Small intestine (tissue), 16 donors: ENCODE results near the gene MAP3K2. TPM values are rescaled to one million over a fixed set of nuclear protein-coding genes. Genes with fewer than 3 reads are reported as not detected.
A peak's percentile ranks its signal among the peaks of the same experiment; 100 is the strongest.

Experiments
- DNase-seq, 2 donors: peaks; one replicate each; pipeline versions ENCODE4 v3.0.0 to v3.0.0-alpha.2; 2013
- FAIRE-seq: peaks from 2 replicates; lab custom pipeline; 2012; peaks lifted over from hg19 to GRCh38; lab: Jason Lieb, UNC
- H3K27ac ChIP-seq, 3 donors: one replicate each; pipeline ENCODE4 v1.5.1; 2013; ENCODE audit warnings: low read length in 2 of 3, mild to moderate bottlenecking in 2 of 3, control low read depth in 1 of 3, inconsistent platforms in 1 of 3, low read depth in 1 of 3, moderate library complexity in 1 of 3
- H3K27me3 ChIP-seq, 3 donors: one replicate each; pipeline ENCODE4 v1.6.1; 2013; ENCODE audit warnings: low read length in 3 of 3, inconsistent platforms in 1 of 3; ENCODE audit not compliant: control insufficient read depth in 3 of 3, insufficient read depth in 3 of 3
- H3K36me3 ChIP-seq, 3 donors: one replicate each; pipeline ENCODE4 v1.6.1; 2013; ENCODE audit warnings: low read length in 3 of 3, inconsistent platforms in 1 of 3, low read depth in 1 of 3, mild to moderate bottlenecking in 1 of 3, moderate library complexity in 1 of 3; ENCODE audit not compliant: control insufficient read depth in 3 of 3, insufficient read depth in 2 of 3
- H3K4me1 ChIP-seq, 3 donors: one replicate each; pipeline ENCODE4 v1.6.1; 2013; ENCODE audit warnings: low read length in 2 of 3, inconsistent platforms in 1 of 3, low read depth in 1 of 3, mild to moderate bottlenecking in 1 of 3, moderate library complexity in 1 of 3; ENCODE audit not compliant: control insufficient read depth in 3 of 3, insufficient read depth in 2 of 3
- H3K4me3 ChIP-seq, 3 donors: one replicate each; pipeline ENCODE4 v1.5.1; 2013; ENCODE audit warnings: low read length in 3 of 3, control low read depth in 1 of 3, inconsistent platforms in 1 of 3, low read depth in 1 of 3, mild to moderate bottlenecking in 1 of 3, moderate library complexity in 1 of 3
- H3K9me3 ChIP-seq, 2 donors: one replicate each; pipeline ENCODE4 v1.6.1; 2013; ENCODE audit warnings: low read depth in 1 of 2, low read length in 1 of 2; ENCODE audit not compliant: control insufficient read depth in 2 of 2, insufficient read depth in 1 of 2
- WGBS, 3 donors: extraction: QIAGEN DNeasy Blood & Tissue Kit; methylation state at CpG; one replicate each; pipeline ENCODE4 v1.1.7; 2013; 5-methylcytosine and 5-hydroxymethylcytosine counted together
- long read RNA-seq, 10 donors: transcript quantifications; one replicate each; lab custom pipeline, GENCODE V29; 2026
- polyA plus RNA-seq, 4 donors: library from polyadenylated mRNA; stranded (reverse) in 3 of 4; unstranded in 1 of 4; fragments of 200-250 nt in 3 of 4; fragments of 120-200 nt in 1 of 4; gene quantifications; one replicate each; pipeline versions ENCODE4 v1.2.1 to v1.2.3, GENCODE V29; 2013
- donor health status: healthy with polysubstance abuse.
- donor health status: control.
- donor health status: control.
- donor health status: Bipolar disorder and iron deficiency.
- donor health status: healthy.

The MAP3K2 gene
- polyA plus RNA-seq, result 10 to 100 TPM in 2 of 4 donors, 1 to 10 TPM in 2; 6.7 to 29.0 (median 10.8) TPM
- long read RNA-seq, donor 1, result 0 reads
- long read RNA-seq, donor 2, result 0 reads
- long read RNA-seq, donor 3, result 0 reads
- long read RNA-seq, donor 4, result 0 reads
- long read RNA-seq, donor 5, result 0 reads
- long read RNA-seq, donor 6, result 0 reads
- long read RNA-seq, donor 7, result 0 reads
- long read RNA-seq, donor 8, result 0 reads
- long read RNA-seq, donor 9, result 0 reads
- long read RNA-seq, donor 10, result 0 reads

- FAIRE-seq, result no peak
These were observed at the start of gene MAP3K2 for GRCh38 chr2:127387655-127388422. TSS of gene MAP3K2 (minus strand) at chr2:127387975. CDS start at chr2:127343129, 44,846 bp downstream.

DNA sequence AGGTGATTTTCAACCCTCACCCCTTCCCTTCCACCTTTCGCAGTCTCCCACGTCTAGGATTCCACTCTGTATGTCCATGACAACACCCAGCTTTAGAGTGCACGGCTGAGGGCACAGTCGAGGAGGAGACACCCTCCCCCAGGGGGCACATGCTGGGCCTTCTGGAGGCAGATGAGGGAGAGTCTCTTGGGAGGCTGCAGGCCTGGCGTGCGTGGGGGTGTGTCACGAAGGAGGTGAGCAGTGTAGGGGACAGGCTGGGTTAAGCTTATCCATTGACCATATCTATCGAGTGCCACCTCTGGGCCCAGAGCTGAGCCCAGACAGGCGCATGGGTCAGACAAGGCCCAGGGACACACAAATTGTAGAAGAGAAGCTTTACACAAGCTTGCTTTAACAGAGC is 49.3 kb upstream of the MAP3K2 start:
- peaks cover 0 to 25% of the 10 kb centered on the region in 2 donors for H3K9me3 ChIP-seq
- H3K36me3 ChIP-seq, result peaks cover 0 to 4% (median 0%) of the 10 kb centered on the region in 3 donors
- H3K4me3 ChIP-seq, result no peak overlapping the region
- WGBS, 3 donors, result 89 to 93% (median 90%) methylated on average over 9 of the region's 9 CpGs
- DNase-seq, result no peak
- FAIRE-seq, result no peak
- no peaks in the 10 kb centered on the region for H3K27me3 ChIP-seq
- H3K4me1 ChIP-seq, result peaks cover 0 to 13% (median 0%) of the 10 kb centered on the region in 3 donors
- no peak overlapping the region for H3K27ac ChIP-seq

More at GRCh38 chr2:127387655-127388422, at the start of gene MAP3K2:
- peak; percentile 95 to 97 for DNase-seq
- no peaks in the 10 kb centered on the region for H3K27me3 ChIP-seq
- peak within 1 kb of the TSS; percentile 100 for H3K27ac ChIP-seq
- no peaks in the 10 kb centered on the region for H3K9me3 ChIP-seq
- WGBS, 3 donors, result 0% methylated on average over 47 to 100 of the region's 100 CpGs
- H3K36me3 ChIP-seq, result peaks cover 0 to 6% (median 0%) of the 10 kb centered on the region in 3 donors
- H3K4me1 ChIP-seq, result peaks cover 6 to 16% (median 8%) of the 10 kb centered on the region in 3 donors
- peak within 1 kb of the TSS; percentile 69 to 96 (median 96) for H3K4me3 ChIP-seq

DNA sequence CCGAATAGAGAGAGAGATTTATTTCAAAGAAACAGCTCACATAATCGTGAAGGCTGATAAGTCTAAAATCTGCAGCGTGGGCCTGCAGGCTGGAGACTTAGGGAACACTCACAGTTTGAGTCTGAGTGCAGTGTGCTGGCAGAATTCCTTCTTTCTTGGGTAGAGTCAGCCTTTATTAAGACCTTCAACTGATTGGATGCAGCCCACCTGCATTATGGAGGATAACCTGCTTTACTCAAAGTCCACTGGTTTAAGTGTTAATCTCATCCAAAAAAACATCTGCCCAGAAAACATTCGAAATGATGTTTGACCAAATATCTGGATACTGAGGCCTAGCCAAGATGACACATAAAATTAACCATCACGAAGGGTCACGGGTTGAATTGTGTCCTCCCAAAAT is 46.7 kb upstream of the MAP3K2 start:
- no peak overlapping the region for H3K4me3 ChIP-seq
- H3K36me3 ChIP-seq, result peaks cover 0 to 5% (median 0%) of the 10 kb centered on the region in 3 donors
- 94 to 96% (median 95%) methylated on average over 6 of the region's 6 CpGs for WGBS, 3 donors
- no peaks in the 10 kb centered on the region for H3K27me3 ChIP-seq
- no peak overlapping the region for H3K27ac ChIP-seq
- FAIRE-seq (no peak), DNase-seq (no peak)
- peaks cover 0 to 13% (median 0%) of the 10 kb centered on the region in 3 donors for H3K4me1 ChIP-seq
- H3K9me3 ChIP-seq, result peaks cover 0 to 8% of the 10 kb centered on the region in 2 donors

GRCh38 chr2:127431408-127432023 is 43.7 kb upstream of the MAP3K2 start:
- no peak overlapping the region for H3K4me3 ChIP-seq
- no peak overlapping the region for H3K27ac ChIP-seq
- no peak for FAIRE-seq
- no peak for DNase-seq
- H3K36me3 ChIP-seq, result peaks cover 0 to 22% (median 0%) of the 10 kb centered on the region in 3 donors
- WGBS, 3 donors, result 80 to 81% (median 81%) methylated on average over 14 of the region's 14 CpGs
- H3K27me3 ChIP-seq, result no peaks in the 10 kb centered on the region
- no peaks in the 10 kb centered on the region for H3K9me3 ChIP-seq
- H3K4me1 ChIP-seq, result no peaks in the 10 kb centered on the region

DNA sequence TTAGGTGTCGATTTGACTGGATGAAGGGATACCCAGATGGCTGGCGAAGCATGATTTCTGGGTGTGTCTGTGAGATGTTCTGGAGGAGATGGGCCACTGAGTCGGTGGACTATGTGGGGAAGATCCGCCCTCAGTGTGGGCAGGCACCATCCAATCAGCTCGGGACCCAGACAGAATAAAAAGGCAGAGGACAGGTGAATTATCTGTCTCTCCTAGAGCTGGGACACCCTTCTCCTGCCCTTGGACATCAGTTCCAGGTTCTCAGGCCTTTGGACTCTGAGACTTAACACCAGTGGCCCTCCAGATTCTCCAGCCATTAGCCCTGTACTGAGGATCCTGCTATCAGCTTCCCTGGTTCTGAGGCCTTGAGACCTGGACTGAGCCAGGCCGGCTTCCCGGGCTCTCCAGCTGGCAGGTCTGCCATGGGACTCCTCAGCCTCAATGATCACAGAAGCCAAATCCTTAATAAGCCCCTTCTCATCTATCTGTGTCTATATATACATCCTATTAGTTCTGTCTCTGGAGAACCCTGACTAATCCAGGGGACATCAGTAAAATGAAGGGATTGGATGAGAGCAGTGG is 42.2 kb upstream of the MAP3K2 start:
- no peaks in the 10 kb centered on the region for H3K9me3 ChIP-seq
- H3K4me1 ChIP-seq, result no peaks in the 10 kb centered on the region
- H3K4me3 ChIP-seq, result no peak overlapping the region
- DNase-seq (no peak), FAIRE-seq (no peak)
- H3K36me3 ChIP-seq, result peaks cover 0 to 23% (median 0%) of the 10 kb centered on the region in 3 donors
- H3K27ac ChIP-seq, result no peak overlapping the region
- 78 to 89% (median 83%) methylated on average over 7 of the region's 7 CpGs for WGBS, 3 donors
- peaks cover 0 to 2% (median 0%) of the 10 kb centered on the region in 3 donors for H3K27me3 ChIP-seq

GRCh38 chr2:127429291-127429690 is 41.5 kb upstream of the MAP3K2 start:
- Histone ChIP-seq H3K27ac (no peak overlapping the region), H3K36me3 (peaks cover 0 to 23% (median 0%) of the 10 kb centered on the region in 3 donors), H3K4me1 (no peaks in the 10 kb centered on the region), H3K4me3 (no peak overlapping the region), H3K27me3 (peaks cover 0 to 3% (median 0%) of the 10 kb centered on the region in 3 donors), H3K9me3 (no peaks in the 10 kb centered on the region)
- DNase-seq (no peak), FAIRE-seq (no peak)
- 90 to 95% (median 93%) methylated on average over 4 of the region's 4 CpGs for whole genome bisulfite sequencing, 3 donors

- WGBS, 3 donors, result 92 to 94% (median 92%) methylated on average over 6 of the region's 6 CpGs
- H3K4me3 ChIP-seq, result no peak overlapping the region
- H3K36me3 ChIP-seq, result peaks cover 0 to 23% (median 0%) of the 10 kb centered on the region in 3 donors
- H3K4me1 ChIP-seq, result no peaks in the 10 kb centered on the region
- peaks cover 0 to 3% (median 0%) of the 10 kb centered on the region in 3 donors for H3K27me3 ChIP-seq
- H3K27ac ChIP-seq, result no peak overlapping the region
- H3K9me3 ChIP-seq, result no peaks in the 10 kb centered on the region
- FAIRE-seq, result no peak
- DNase-seq, result no peak
These were observed 41.0 kb upstream of the MAP3K2 start for GRCh38 chr2:127428815-127429109.
